GM21367 (cell line): ENCODE measurements around the gene IFNA7.
"Not testable (repeated sequence)": the region's sequence is repeated elsewhere in the genome, so short reads cannot be mapped to it uniquely, and the experiment has no call there.

Source experiments
- ATAC-seq: cut with Tn5 transposase; IDR thresholded peaks from one replicate; pipeline ENCODE4 v1.9.1; 2021; ENCODE audit not compliant: unreplicated experiment

IFNA7 gene

DNA sequence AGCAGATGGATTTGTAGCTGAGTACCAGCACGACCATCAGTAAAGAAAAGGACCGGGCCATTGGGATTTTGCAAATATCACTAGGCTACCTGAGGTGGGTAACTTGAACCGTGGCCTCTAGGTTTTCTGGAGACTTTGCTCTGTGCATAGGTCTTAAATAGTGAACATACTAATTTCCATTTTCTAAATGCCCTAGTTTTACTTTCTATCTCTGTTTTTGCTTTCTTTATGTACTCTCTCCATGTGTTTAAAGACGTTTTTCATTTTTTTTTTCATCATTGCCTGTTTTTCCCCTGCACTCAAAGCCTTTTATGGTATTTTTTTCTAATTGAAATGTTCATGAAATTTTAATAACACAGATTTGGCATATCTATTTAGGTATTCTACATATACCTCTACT lies at the start of gene IFNA7:
Gene IFNA7 (minus strand): TSS at position 101 of the 400 bp plus-strand sequence. CDS start 40 bp downstream, at position 61.
- not testable (repeated sequence) for ATAC-seq

DNA sequence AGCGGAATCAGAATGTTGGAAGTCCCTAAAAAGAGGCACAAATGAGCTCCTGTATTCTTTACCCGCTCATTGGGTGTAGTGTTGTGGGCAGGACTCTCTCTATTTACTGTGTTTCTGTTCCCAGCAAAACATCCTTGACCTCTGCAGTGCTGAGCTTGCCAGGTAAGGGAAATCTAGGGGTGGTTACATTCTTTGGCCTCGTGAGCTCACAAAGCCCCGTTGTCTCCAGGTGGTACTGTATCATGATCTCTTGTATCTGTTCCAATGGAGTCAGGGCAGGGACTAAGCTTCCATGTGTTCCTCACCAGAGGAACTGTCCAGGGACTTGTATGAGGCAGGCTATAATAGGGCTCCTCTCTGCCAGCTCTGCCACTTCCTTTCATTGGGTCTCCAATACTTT lies 49.6 kb upstream of the IFNA7 start:
- ATAC-seq: no peak

DNA sequence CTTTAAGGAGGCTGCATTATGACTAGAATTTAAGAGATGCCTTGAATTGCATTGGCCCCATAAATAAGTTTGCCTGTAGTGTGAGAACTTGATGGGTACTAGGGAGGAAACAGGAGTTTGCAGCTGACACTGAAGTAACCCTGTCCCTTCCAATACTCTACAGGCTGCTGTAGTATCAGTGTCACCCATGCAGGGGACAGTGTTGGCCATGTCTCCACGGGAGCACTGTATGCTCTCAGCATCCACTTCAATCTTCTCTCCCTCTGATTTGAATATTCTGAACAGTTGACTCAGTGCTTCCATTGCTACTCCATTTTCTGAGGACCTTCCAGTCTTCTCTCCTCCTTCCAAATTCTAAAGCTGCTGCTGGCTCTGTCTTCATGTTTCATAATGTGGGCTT lies 49.2 kb upstream of the IFNA7 start:
- no peak for ATAC-seq

DNA sequence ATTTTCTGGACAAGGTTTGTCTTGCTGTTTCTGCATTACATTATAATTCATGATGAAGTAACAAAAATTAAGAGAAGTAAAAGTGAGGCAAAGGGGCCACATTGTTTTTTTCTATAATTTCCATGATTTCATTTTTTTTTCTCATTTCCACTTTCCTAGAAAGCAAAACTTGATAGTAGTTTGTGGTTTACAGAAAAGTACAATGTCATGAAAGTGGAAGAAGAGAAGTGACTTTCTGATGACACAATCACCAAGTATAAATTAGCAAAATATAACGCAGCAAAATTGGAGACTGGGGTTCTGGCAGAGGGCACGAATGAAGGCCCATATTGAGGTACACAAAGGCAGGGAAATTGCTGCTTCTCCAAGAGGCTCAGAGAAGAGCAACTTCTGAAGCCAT lies 42.8 kb upstream of the IFNA7 start:
- ATAC-seq: no peak

DNA sequence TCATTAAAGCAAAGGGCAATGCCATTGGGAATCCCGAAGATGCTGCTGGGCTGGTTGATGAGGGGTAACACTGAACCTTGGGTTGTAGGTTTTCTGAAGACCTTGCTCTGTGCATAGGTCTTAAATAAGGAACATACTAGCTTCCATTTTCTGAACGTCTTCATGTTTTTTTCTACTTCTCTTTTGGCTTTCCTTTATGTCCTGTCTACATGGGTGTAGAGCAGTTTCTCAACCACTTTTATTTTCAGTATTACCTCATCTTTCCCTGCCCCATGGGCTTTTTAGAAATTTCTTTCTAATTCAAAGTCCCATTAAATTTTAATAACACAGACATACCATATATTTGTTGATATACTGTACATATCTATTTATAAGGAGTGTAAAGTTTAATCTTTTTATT lies 37.9 kb upstream of the IFNA7 start, which contains the start of gene IFNA14:
Gene IFNA14 (minus strand): TSS at position 95 of the 400 bp plus-strand sequence. CDS start 70 bp downstream, at position 25.
- ATAC-seq: no peak

DNA sequence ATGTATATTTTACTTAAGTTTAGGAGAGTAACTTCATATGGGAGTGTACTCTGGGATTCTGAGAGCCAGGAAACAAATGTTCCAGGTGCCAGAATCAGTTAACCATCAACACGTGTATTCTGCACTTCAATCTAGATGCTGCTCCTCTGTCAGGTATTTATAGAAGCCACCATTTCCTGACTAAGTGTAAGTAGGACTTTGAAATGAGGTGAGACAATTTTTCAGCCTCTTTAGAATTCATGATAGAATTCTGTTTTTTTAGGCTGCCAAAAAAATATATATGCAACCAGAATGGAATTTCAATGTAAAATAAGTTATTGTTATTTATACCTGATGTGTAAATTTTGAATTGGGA lies 34.3 kb upstream of the IFNA7 start:
- not testable (repeated sequence) for ATAC-seq

DNA sequence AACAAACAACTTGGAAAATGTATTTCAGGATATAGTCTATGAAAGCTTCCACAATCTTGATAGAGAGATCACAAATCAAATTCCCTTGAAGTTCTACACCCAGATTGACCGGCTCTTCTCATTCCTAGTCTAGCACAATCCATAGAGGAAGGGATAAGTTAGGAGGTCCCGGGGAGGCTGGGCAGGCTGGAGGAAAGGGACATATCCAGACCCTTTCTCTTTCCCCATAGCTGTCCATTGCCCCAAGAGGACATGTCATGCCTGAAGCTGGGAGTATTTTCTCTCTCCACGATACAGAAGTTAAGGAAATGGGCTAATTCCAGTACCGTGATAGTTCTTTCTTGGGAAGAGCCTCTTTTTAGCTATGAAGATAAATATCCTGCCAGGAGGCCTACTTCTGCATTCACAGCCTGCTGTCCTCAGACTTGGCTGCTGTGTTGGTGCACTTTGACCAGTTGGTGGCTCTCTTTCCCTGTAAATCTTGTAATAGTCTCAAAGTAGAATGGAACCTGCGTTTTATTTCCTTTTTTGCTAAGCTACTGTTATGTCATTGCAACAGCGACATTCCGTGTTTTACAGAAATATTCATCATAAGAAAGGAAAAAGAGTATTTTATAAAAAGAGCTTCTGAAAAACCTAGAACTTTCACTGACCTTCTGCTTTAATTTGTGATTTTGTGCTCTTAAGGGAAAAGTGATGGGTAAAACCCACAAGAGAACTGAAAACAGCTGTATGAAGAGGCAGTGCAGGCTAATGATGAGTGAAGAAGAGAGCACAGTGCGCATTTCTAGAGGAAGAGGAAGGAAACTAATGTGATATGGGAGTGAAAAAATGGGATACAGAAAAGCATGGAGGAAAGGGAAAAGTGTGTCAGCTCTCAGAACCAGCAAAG lies 33.7 kb upstream of the IFNA7 start:
- ATAC-seq: peak; percentile 82

DNA sequence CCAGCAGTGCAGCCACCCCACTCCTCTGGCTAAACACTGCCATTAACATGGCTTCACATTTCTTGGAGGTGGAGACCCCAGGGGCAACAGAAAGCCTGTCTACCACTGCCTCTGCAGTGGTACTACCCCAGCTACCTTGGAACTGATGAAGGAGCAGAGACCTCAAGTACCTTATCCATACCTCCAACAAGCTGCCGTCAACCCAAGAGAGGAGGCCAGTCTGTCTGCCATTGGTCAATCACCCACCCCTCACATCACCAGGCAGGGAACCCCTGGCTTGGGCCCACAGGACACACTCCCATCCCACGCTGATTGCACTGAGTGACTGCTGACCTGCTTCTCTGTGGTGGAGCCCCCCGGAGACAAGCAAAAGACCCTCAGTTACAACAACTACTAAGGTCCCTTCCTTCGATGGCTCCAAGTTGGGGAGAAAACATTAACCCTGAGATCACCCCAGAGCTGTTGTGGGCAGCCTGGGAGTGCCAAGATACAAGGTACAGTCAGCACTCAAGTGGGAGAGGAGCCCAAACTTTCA lies 32.2 kb upstream of the IFNA7 start:
- ATAC-seq: no peak

DNA sequence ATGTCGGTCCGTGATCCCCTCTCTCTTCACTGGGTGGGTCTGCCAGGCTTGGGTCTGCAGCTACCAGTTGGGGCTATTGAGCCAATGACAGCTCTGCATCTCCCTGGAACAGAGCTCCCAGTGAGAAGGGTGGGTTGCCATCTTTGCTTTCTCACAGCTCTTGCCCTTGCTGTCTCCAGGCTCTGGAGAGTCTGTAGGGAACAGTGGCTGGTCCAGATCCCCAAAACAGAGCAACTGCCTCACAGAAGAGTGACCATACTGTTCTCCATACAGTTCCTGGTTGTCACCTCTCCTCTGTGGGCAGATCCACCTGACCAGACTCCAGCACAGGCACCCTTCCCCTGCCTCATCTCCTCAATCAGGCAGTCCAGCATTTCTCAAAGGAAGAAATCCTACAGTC lies 31.3 kb upstream of the IFNA7 start:
- ATAC-seq: no peak

DNA sequence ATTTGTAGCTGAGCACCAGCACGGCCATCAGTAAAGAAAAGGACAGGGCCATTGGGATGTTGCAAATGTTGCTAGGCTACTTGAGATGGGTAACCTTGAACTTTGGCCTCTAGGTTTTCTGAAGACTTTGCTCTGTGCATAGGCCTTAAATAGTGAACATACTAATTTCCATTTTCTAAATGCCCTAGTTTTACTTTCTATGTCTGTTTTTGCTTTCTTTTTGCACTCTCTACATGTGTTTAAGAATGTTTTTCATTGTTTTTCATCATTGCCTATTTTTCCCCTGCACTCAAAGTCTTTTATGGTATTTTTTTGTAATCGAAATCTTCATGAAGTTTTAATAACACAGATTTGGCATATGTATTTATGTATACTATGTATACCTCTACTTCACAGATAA lies 26.1 kb upstream of the IFNA7 start, which contains the start of gene IFNA17:
Gene IFNA17 (minus strand): TSS at position 101 of the 400 bp plus-strand sequence. CDS start 49 bp downstream, at position 52.
- ATAC-seq: no peak

DNA sequence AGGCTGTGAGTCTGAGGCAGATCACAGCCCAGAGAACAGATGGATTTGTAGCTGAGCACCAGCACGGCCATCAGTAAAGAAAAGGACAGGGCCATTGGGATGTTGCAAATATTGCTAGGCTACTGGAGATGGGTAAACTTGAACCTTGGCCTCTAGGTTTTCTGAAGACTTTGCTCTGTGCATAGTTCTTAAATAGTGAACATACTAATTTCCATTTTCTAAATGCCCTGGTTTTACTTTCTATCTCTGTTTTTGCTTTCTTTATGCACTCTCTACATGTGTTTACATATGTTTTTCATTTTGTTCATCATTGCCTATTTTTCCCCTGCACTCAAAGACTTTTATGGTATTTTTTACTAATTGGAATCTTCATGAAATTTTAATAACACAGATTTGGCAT lies 15.2 kb upstream of the IFNA7 start, which contains the start of gene IFNA16:
Gene IFNA16 (minus strand): TSS at position 101 of the 400 bp plus-strand sequence. CDS start 6 bp downstream, at position 95.
- ATAC-seq: not testable (repeated sequence)

DNA sequence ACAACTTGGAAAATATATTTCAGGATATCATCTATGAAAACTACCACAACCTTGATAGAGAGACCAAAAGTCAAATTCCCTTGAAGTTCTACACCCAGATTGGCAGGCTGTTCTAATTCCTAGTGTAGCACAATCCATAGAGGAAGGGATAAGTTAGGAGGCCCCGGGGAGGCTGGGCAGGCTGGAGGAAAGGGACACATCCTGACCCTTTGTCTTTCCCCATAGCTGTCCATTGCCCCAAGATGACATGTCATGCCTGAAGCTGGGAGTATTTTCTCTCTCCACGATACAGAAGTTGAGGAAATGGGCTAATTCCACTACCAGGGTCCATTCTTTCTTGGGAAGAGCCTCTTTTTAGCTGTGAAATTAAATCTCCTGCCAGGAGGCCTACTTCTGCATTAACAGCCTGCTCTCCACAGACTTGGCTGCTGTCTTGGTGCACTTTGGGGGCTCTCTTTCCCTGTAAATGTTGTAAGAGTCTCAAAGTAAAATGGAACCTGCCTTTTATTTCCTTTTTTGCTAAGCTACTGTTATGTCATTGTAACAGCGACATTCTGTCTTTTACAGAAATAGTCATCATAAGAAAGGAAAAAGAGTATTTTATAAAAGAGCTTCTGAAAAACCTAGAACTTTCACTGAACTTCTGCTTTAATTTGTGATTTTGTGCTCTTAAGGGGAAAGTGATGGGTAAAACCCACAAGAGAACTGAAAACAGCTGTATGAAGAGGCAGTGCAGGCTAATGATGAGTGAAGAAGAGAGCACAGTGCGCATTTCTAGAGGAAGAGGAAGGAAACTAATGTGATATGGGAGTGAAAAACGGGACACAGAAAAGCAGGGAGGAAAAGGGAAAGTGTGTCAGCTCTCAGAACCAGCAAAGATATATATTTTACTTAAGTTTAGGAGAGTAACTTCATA lies 11.7 kb upstream of the IFNA7 start:
- ATAC-seq: peak; percentile 74

DNA sequence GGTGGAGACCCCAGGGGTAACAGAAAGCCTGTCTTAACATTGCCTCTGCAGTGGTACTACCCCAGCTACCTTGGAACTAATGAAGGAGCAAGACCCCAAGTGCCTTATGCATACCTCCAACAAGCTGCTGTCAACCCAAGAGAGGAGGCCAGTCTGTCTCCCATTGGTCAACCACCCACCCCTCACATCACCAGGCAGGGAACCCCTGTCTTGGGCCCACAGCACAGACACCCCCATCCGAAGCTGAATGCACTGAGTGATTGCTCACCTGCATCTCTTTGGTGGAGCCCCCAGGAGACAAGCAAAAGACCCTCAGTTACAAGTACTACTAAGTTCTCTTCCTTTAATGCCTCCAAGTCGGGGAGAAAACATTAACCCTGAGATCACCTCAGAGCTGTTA lies 10.2 kb upstream of the IFNA7 start:
- ATAC-seq: not testable (repeated sequence)

DNA sequence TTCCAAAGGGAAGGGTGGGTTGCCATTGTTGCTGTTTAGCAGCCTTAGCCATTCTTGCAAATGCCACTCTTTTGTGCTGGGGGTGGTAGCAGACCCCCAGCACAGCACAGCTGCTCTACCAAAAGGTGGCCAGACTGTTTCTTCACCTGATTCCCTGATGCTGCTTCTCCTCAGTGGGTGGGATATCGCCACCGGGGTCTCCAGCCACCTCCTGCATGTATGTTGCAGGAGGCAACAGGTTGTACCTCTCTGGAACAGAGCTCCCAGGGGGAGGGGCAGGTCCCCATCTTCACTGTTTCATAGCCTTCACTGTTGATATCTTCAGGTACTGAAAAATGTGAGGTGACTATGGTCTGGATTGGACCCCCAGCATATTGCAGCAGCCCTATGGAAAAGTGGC lies 8.8 kb upstream of the IFNA7 start:
- not testable (repeated sequence) for ATAC-seq

DNA sequence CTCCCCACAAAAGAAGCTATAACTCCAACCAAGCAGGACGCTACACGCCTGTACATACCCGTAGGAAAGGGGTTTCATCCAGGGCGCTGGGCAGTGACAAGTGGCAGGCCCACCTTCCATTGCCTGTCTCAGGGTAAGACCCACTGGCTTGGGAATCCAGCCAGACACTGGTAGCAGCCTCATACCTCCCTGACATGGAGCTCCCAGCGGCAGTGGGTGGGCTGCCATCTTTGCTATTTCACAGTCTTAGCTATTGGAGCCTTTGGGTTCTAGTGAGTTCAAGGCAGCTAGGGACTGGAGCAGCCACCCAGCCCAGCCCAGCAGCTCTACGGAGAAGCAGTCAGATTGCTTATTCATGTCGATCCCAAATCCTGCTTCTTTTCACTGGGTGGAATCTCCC lies 8.3 kb upstream of the IFNA7 start:
- ATAC-seq: no peak

DNA sequence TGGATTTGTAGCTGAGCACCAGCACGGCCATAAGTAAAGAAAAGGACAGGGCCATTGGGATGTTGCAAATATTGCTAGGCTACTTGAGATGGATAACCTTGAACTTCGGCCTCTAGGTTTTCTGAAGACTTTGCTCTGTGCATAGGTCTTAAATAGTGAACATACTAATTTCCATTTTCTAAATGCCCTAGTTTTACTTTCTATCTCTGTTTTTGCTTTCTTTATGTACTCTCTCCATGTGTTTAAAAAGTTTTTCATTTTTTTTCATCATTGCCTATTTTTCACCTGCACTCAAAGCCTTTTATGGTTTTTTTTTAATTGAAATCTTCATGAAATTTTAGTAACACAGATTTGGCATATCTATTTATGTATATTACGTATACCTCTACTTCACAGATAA lies 5.0 kb upstream of the IFNA7 start, which contains the start of gene IFNA10:
Gene IFNA10 (minus strand): TSS at position 101 of the 400 bp plus-strand sequence. CDS start 46 bp downstream, at position 55.
- not testable (repeated sequence) for ATAC-seq

DNA sequence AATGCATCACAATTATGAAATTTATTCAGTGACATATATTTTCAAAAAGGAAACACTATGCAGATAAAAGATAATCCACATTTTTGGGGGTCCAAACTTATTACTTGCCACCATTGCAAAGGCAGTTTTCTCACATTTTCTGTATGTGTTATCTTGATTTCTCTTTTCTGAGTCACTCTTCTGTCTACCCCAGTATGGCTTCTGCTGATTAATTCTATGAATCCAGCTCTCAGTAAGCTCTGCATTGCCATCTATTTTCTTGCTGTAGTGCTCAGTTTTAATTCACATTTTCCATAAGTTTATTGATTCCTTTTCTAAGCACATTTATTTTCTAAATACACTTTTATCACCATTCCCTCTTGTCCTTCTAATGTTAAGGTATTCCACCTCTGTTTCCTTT lies 3.2 kb upstream of the IFNA7 start:
- ATAC-seq: no peak

DNA sequence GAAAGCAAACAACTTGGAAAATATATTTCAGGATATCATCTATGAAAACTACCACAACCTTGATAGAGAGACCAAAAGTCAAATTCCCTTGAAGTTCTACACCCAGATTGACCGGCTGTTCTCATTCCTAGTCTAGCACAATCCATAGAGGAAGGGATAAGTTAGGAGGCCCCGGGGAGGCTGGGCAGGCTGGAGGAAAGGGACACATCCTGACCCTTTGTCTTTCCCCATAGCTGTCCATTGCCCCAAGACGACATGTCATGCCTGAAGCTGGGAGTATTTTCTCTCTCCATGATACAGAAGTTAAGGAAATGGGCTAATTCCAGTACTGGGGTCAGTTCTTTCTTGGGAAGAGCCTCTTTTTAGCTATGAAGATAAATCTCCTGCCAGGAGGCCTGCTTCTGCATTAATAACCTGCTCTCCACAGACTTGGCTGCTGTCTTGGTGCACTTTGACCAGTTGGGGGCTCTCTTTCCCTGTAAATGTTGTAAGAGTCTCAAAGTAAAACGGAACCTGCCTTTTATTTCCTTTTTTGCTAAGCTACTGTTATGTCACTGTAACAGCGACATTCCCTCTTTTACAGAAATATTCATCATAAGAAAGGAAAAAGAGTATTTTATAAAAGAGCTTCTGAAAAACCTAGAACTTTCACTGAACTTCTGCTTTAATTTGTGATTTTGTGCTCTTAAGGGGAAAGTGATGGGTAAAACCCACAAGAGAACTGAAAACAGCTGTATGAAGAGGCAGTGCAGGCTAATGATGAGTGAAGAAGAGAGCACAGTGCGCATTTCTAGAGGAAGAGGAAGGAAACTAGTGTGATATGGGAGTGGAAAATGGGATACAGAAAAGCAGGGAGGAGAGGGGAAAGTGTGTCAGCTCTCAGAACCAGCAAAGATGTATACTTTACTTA lies 6.9 kb downstream of the IFNA7 start:
- peak; percentile 96 for ATAC-seq

DNA sequence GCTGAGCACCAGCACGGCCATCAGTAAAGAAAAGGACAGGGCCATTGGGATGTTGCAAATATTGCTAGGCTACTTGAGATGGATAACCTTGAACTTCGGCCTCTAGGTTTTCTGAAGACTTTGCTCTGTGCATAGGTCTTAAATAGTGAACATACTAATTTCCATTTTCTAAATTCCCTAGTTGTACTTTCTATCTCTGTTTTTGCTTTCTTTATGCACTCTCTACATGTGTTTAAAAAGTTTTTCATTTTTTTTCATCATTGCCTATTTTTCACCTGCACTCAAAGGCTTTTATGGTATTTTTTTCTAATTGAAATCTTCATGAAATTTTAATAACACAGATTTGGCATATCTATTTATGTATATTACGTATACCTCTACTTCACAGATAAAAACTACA lies 14.5 kb downstream of the IFNA7 start, which contains the start of gene IFNA4:
Gene IFNA4 (minus strand): TSS at position 101 of the 400 bp plus-strand sequence. CDS start 56 bp downstream, at position 45.
- not testable (repeated sequence) for ATAC-seq
